Measurements from ENCODE around the gene PHLPP1. TPM values are rescaled to one million over a fixed set of nuclear protein-coding genes. Genes with fewer than 3 reads are reported as not detected.
A peak's percentile ranks its signal among the peaks of the same experiment; 100 is the strongest.

Gene PHLPP1
- total and polyA plus RNA-seq, 3 experiments from 2014 or later, result 0.93 to 14.8 (median 13.5) TPM

- ChIA-PET POLR2A (no interaction called here), CTCF (no interaction called here)
- Mint-ChIP-seq H3K4me3 (peak overlapping the region in 6 of 7 donors; percentile 9 to 99 (median 44)), H3K36me3 (peaks cover 0 to 6% (median 0%) of the 10 kb centered on the region in 3 donors), H3K27ac (peak overlapping the region in 5 of 8 donors; percentile 47 to 98 (median 90)), H3K4me1 (peaks cover 23 to 26% (median 26%) of the 10 kb centered on the region in 3 donors), H3K27me3 (peaks cover 2% of the 10 kb centered on the region in 2 donors), H3K9me3 (no peaks in the 10 kb centered on the region)
- no peak overlapping the region for H3K4me3 ChIP-seq (ENCODE audit: low read length)
- peaks cover 17% of the 10 kb centered on the region for H3K4me1 ChIP-seq (ENCODE audit: insufficient read depth, low read length)
- no peak for DNase-seq
- no peaks in the 10 kb centered on the region for H3K9me3 ChIP-seq (ENCODE audit: low read length)
- no peak overlapping the region for H3K27ac ChIP-seq (ENCODE audit: low read depth, low read length)
- no peaks in the 10 kb centered on the region for H3K27me3 ChIP-seq (ENCODE audit: insufficient read depth, low read length, poor library complexity, severe bottlenecking)
- no peaks in the 10 kb centered on the region for H3K36me3 ChIP-seq (ENCODE audit: insufficient read depth, low read length)
Measured at GRCh38 chr18:62713651-62714247, 1.6 kb upstream of the PHLPP1 start.

DNA sequence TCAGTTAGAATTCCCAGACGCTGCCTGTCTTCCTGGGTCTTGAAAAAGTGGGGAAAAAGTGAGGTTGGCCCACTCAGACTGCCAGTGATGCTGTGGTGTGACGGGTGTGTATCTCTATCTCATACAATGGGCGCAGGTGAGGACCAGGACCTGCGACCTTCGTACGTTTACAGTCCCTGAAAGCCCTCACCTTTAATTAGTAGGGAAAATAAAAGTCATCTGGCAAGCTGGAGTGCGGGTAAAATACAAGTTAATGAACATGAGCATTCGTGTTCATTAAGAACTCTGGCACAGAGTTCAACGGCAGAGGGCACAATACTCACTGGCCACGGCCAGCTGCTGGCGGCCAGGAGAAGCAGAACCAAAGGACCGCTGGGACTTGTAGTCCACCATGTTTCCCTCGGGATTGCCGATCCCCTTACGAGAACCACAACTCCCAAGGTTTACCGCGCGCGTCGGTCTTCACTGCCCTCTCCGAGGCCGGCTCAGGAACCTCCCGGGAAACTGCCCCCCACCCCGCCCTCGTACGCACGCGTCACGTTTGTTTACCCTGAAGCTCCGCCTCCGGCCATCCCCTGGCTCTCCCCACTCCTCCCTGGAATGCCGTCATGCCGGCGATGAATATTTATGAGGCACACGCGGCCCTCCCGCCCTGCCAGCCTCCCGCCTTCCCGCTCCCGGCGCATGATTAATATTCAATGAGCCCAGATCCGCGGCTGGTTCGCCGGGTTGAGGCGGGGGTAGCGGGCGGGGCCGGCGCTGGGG lies 488 bp upstream of the PHLPP1 start:
- Histone ChIP-seq H3K27ac (ENCODE audit: low read depth, low read length) (peak overlapping the region; percentile 77), H3K27me3 (ENCODE audit: insufficient read depth, low read length, poor library complexity, severe bottlenecking) (no peaks in the 10 kb centered on the region), H3K9me3 (ENCODE audit: low read length) (no peaks in the 10 kb centered on the region), H3K4me3 (ENCODE audit: low read length) (peak overlapping the region; percentile 92), H3K4me1 (ENCODE audit: insufficient read depth, low read length) (peaks cover 17% of the 10 kb centered on the region), H3K36me3 (ENCODE audit: insufficient read depth, low read length) (no peaks in the 10 kb centered on the region)
- DNase-seq, result peak; percentile 86 to 96 (median 90)
- Mint-ChIP-seq H3K27me3 (no peaks in the 10 kb centered on the region), H3K9me3 (no peaks in the 10 kb centered on the region), H3K36me3 (peaks cover 0 to 6% (median 0%) of the 10 kb centered on the region in 3 donors), H3K27ac (peak overlapping the region; percentile 90 to 100 (median 98)), H3K4me1 (peaks cover 32 to 37% (median 37%) of the 10 kb centered on the region in 3 donors), H3K4me3 (peak overlapping the region; percentile 92 to 99 (median 95))
- ChIA-PET CTCF (interaction anchor here (0.9 to 3.0 kb wide), 15 partner anchors 11 to 651 kb away, joined by 3 to 45 read pairs (median 3); no protein-coding TSS in a partner anchor), POLR2A (interaction anchor here (0.6 to 1.7 kb wide), 6 partner anchors 192 to 709 kb away, joined by 3 to 14 read pairs (median 4); partner anchors contain the start of genes VPS4B and ZCCHC2)

- ChIA-PET POLR2A (interaction anchor here (0.7 to 1.7 kb wide), 4 partner anchors 193 to 706 kb away, joined by 3 to 14 read pairs (median 6); partner anchors contain the start of genes VPS4B and ZCCHC2), CTCF (interaction anchor here (1.4 to 3.0 kb wide), 6 partner anchors 12 to 301 kb away, joined by 3 to 45 read pairs (median 6); no protein-coding TSS in a partner anchor)
- DNase-seq, result peak; percentile 38 to 77 (median 64)
- peak overlapping the region; percentile 77 for H3K27ac ChIP-seq (ENCODE audit: low read depth, low read length)
- H3K36me3 ChIP-seq (ENCODE audit: insufficient read depth, low read length), result no peaks in the 10 kb centered on the region
- Mint-ChIP-seq H3K36me3 (peaks cover 0 to 6% (median 0%) of the 10 kb centered on the region in 3 donors), H3K4me1 (peaks cover 35 to 48% (median 46%) of the 10 kb centered on the region in 3 donors), H3K9me3 (no peaks in the 10 kb centered on the region), H3K27ac (peak overlapping the region in 5 of 8 donors; percentile 33 to 57 (median 46)), H3K4me3 (peak overlapping the region; percentile 69 to 99 (median 92)), H3K27me3 (no peaks in the 10 kb centered on the region)
- H3K9me3 ChIP-seq (ENCODE audit: low read length), result no peaks in the 10 kb centered on the region
- no peak overlapping the region for H3K4me3 ChIP-seq (ENCODE audit: low read length)
- H3K4me1 ChIP-seq (ENCODE audit: insufficient read depth, low read length), result peaks cover 17% of the 10 kb centered on the region
- H3K27me3 ChIP-seq (ENCODE audit: insufficient read depth, low read length, poor library complexity, severe bottlenecking), result no peaks in the 10 kb centered on the region
Measured at GRCh38 chr18:62715759-62716615, 646 bp downstream of the PHLPP1 start.

DNA sequence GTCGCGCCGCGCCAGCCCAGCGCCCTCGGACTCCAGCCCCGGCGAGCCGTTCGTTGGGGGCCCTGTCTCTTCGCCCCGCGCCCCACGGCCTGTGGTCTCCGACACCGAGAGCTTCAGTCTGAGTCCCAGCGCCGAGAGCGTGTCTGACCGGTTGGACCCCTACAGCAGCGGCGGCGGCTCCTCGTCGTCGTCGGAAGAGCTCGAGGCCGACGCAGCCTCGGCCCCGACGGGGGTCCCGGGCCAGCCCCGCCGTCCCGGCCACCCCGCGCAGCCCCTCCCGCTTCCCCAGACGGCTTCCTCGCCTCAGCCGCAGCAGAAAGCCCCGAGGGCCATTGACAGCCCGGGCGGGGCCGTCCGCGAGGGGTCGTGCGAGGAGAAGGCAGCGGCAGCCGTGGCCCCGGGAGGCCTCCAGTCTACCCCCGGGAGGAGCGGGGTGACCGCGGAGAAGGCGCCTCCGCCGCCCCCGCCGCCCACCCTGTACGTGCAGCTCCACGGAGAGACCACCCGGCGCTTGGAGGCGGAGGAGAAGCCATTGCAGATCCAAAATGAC lies 1.4 kb downstream of the PHLPP1 start:
- ChIA-PET CTCF (interaction anchor here (3.0 kb wide), 1 partner anchor 265 kb away, joined by 45 read pairs; no protein-coding TSS in a partner anchor), POLR2A (interaction anchor here (0.7 to 1.1 kb wide), 2 partner anchors 195 to 706 kb away, joined by 3 read pairs; partner anchors contain the start of gene VPS4B)
- Mint-ChIP-seq H3K36me3 (peaks cover 0 to 6% (median 0%) of the 10 kb centered on the region in 3 donors), H3K9me3 (no peaks in the 10 kb centered on the region), H3K27ac (peak overlapping the region in 7 of 8 donors; percentile 67 to 97 (median 82)), H3K4me1 (peaks cover 35 to 52% (median 50%) of the 10 kb centered on the region in 3 donors), H3K4me3 (peak overlapping the region; percentile 86 to 94 (median 93)), H3K27me3 (no peaks in the 10 kb centered on the region)
- no peaks in the 10 kb centered on the region for H3K36me3 ChIP-seq (ENCODE audit: insufficient read depth, low read length)
- DNase-seq, result peak; percentile 35 to 67 (median 53)
- no peak overlapping the region for H3K27ac ChIP-seq (ENCODE audit: low read depth, low read length)
- H3K4me1 ChIP-seq (ENCODE audit: insufficient read depth, low read length), result peaks cover 17% of the 10 kb centered on the region
- H3K27me3 ChIP-seq (ENCODE audit: insufficient read depth, low read length, poor library complexity, severe bottlenecking), result no peaks in the 10 kb centered on the region
- peak overlapping the region; percentile 51 for H3K4me3 ChIP-seq (ENCODE audit: low read length)
- H3K9me3 ChIP-seq (ENCODE audit: low read length), result no peaks in the 10 kb centered on the region

GRCh38 chr18:62717169-62717924 lies 2.0 kb downstream of the PHLPP1 start:
- Mint-ChIP-seq H3K27ac (peak overlapping the region; percentile 0 to 97 (median 82)), H3K9me3 (no peaks in the 10 kb centered on the region), H3K4me3 (peak overlapping the region; percentile 86 to 94 (median 93)), H3K36me3 (peaks cover 0 to 6% (median 0%) of the 10 kb centered on the region in 3 donors), H3K27me3 (no peaks in the 10 kb centered on the region), H3K4me1 (peaks cover 35 to 52% (median 50%) of the 10 kb centered on the region in 3 donors)
- peak in 3 of 5 donors; percentile 43 to 59 (median 54) for DNase-seq
- POLR2A ChIA-PET, result interaction anchor here (0.7 to 1.1 kb wide), 3 partner anchors 56 to 705 kb away, joined by 3 read pairs; partner anchors contain the start of gene VPS4B
- Histone ChIP-seq H3K4me3 (ENCODE audit: low read length) (peak overlapping the region; percentile 51), H3K27ac (ENCODE audit: low read depth, low read length) (no peak overlapping the region), H3K9me3 (ENCODE audit: low read length) (no peaks in the 10 kb centered on the region), H3K36me3 (ENCODE audit: insufficient read depth, low read length) (no peaks in the 10 kb centered on the region), H3K27me3 (ENCODE audit: insufficient read depth, low read length, poor library complexity, severe bottlenecking) (no peaks in the 10 kb centered on the region), H3K4me1 (ENCODE audit: insufficient read depth, low read length) (peaks cover 17% of the 10 kb centered on the region)
- CTCF ChIA-PET, result interaction anchor here (1.5 to 3.0 kb wide), 2 partner anchors 264 to 265 kb away, joined by 4 to 45 read pairs; no protein-coding TSS in a partner anchor

DNA sequence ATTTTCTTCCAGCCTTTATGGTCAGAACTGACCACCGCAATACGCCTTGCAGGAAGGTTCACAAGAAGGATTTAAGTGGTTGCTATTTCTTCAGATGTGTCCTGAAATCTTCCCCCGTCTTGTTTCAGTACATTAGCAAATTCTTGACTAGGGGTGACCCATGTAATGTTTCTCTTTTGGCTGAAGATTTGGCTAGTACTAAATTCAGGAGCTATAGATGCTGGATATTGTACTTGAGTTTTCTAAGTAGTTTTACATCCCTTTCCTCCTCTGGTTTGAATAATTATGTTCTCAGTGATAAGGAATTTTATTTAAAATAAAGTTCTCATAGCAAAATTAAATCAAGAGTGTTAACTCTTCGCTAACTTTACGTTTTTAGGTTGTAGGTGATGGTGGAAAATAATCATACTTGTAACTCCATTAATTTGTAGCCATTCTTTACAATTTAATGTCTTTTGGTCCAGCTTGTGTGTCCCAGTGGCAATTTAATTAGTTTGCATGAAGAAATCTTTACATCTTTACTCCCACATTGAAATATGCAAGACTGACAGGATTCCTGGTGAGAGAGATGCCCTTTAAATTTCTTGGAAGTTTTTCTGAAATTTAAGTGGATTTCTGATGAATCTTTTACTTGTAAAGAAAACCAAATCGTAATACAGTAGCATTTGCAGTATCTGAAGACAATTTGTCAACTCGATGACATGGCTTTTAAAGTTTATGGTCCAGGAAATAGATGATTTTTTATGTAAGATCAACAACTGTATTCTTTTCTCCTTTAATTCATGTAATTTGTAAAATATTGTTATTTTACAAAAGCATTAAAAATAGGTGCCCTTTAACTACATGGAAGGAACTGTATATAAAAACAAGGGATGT lies 2.8 kb downstream of the PHLPP1 start:
- Mint-ChIP-seq H3K27ac (peak overlapping the region in 4 of 8 donors; percentile 69 to 85 (median 82)), H3K4me3 (peak overlapping the region; percentile 86 to 94 (median 93)), H3K4me1 (peaks cover 35 to 53% (median 50%) of the 10 kb centered on the region in 3 donors), H3K27me3 (no peaks in the 10 kb centered on the region), H3K36me3 (peaks cover 0 to 6% (median 0%) of the 10 kb centered on the region in 3 donors), H3K9me3 (no peaks in the 10 kb centered on the region)
- ChIA-PET POLR2A (interaction anchor here (0.7 kb wide), 1 partner anchor 55 kb away, joined by 3 read pairs; no protein-coding TSS in a partner anchor), CTCF (interaction anchor here (1.5 kb wide), 1 partner anchor 264 kb away, joined by 4 read pairs; no protein-coding TSS in a partner anchor)
- H3K27ac ChIP-seq (ENCODE audit: low read depth, low read length), result no peak overlapping the region
- H3K9me3 ChIP-seq (ENCODE audit: low read length), result no peaks in the 10 kb centered on the region
- H3K27me3 ChIP-seq (ENCODE audit: insufficient read depth, low read length, poor library complexity, severe bottlenecking), result no peaks in the 10 kb centered on the region
- peaks cover 17% of the 10 kb centered on the region for H3K4me1 ChIP-seq (ENCODE audit: insufficient read depth, low read length)
- no peak for DNase-seq
- H3K4me3 ChIP-seq (ENCODE audit: low read length), result peak overlapping the region; percentile 51
- H3K36me3 ChIP-seq (ENCODE audit: insufficient read depth, low read length), result no peaks in the 10 kb centered on the region
